Fibroblast of skin of left quadriceps (primary cell): ENCODE results near the gene MRPL48.
A peak's percentile ranks its signal among the peaks of the same experiment; 100 is the strongest.
"Not testable (repeated sequence)": the region's sequence is repeated elsewhere in the genome, so short reads cannot be mapped to it uniquely, and the experiment has no call there.

Experiments
- DNase-seq, 2 experiments: peaks; one replicate each; pipeline ENCODE4 v3.0.0-alpha.2; 2013; ENCODE audit warnings: low read depth in 2 of 2

Gene MRPL48

GRCh38 chr11:73787643-73788558 lies at the start of gene MRPL48:
MRPL48 (plus strand) TSS chr11:73787874; CDS start chr11:73787972, 98 bp downstream.
- peak; percentile 82 to 83 for DNase-seq

DNA sequence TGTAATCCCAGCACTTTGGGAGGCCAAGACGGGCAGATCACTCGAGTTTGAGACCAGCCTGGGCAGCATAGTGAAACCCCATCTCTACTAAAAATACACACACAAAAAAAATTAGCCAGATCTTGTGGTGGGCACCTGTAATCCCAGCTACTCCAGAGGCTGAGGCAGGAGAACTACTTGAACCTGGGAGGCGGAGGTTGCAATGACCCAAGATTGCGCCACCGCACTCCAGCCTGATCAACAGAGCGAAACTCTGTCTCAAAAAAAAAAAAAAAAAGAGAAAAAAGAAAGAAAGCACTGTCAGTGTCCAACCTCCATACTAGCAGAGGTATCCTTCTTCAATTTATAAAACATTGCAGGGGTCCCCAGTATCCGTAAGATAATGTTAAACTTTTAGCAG lies 44.6 kb upstream of the MRPL48 start:
- DNase-seq: no peak

DNA sequence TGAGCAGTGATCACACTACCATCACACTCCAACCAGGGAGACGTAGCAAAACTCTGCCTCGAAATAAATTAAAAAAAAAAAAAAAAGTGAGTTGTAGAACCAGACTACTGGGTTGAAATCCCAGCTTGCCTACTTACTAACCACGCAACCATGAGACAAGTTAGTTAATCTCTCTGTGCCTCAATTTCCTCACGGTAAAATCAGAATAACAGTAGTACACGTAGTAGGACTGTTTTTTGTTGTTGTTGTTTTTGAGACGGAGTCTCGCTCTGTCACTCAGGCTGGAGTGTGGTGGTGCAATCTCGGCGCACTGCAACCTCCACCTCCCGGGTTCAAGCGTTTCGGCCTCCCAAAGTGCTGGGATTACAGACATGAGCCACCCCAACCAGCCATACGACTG lies 41.0 kb upstream of the MRPL48 start:
- no peak for DNase-seq

DNA sequence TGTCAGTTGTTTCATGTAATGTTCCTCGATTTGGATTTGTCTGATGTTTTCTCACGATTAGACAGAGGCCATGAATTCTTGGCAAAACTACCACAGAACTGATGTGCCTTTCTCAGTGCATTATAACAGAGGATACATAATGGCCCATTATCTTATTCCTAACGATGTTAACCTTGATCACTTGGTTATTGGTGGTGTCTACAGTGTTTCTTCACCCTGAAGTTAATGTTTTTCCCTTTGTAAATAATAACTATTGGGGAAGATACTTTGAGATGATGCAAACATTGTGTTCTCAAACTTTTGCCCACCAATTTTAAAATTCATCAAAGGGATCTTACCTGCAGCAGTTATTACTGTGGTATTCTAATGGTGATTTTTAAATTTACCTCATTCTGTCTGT lies 39.9 kb upstream of the MRPL48 start:
- DNase-seq: no peak

- no peak for DNase-seq
These were observed 39.4 kb upstream of the MRPL48 start for GRCh38 chr11:73748300-73748699.

- DNase-seq: no peak
These were observed 38.6 kb upstream of the MRPL48 start for GRCh38 chr11:73749118-73749517.

DNA sequence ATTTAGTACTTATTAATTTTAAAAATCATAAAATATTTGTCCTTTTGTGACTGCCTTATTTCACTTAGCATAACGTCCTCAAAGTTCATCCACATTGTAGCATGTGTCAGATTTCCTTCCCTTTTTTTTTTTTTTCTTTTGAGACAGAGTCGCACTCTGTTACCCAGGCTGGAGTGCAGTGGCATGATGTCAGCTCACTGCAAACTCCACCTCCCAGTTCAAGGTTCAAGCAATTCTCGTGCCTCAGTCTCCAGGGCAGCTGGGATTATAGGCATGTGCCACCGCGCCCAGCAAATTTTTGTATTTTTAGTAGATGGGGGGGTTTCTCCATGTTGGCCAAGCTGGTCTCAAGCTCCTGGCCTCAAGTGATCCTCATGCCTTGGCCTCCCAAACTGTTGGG lies 37.4 kb upstream of the MRPL48 start:
- DNase-seq: no peak

DNA sequence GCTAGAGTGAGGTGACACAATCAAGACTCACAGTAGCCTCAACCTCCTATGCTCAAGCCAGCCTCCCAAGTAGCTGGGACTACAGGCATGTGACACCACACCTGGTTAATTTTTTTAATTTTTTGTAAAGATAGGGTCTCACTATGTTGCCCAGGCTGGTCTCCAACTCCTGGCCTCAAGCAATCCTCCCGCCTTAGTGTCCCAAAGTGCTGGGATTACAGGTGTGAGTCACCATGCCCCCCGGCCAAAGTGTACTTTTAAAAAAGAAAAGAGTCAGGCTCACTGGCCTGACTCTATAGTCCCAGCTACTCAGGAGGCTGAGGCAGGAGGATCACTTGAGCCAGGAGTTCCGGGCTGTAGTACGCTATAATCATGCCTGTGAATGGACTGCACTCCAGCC lies 36.8 kb upstream of the MRPL48 start:
- not testable (repeated sequence) for DNase-seq

GRCh38 chr11:73752216-73752867 lies 35.3 kb upstream of the MRPL48 start:
- DNase-seq: no peak

GRCh38 chr11:73752903-73753302 lies 34.8 kb upstream of the MRPL48 start:
- no peak for DNase-seq

DNA sequence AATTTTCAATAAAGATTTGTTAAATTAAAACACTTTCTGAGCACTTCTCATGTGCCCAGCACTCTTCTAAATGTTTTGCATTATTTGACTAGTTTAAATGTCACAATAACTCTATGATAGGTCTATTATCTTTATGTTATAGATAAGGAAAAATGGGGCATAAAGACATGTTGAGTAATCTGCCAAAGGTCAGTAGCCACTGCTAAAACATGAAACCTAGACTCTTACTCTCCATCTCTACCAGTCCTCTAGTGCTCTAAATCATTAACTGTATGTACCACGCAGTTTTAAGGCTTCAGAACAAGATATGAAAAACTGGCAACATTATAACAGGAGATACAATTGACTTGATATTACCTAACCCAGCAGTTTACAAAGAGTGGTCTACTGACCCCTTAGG lies 33.7 kb upstream of the MRPL48 start:
- DNase-seq: no peak

DNA sequence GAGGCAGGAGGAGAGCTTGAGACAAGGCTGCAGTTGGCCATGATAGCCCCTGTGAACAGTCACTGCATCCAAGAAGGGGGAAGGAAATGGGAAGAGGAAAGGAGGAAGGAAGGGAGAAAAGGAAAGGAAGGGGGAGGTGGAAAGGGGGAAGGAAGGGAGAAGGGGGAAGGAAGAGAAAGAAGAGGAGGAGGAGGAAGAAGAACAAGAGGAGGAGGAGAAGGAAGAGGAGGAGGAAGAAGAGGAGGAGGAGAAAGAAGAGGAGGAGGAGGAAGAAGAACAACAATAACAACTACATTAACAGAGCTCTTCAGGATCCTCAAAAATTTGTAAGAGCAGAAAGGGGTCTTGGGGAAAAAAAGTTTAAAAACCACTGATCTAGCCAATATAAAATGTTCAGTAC lies 32.0 kb upstream of the MRPL48 start:
- no peak for DNase-seq

GRCh38 chr11:73757598-73757997 lies 30.1 kb upstream of the MRPL48 start:
- no peak for DNase-seq

DNA sequence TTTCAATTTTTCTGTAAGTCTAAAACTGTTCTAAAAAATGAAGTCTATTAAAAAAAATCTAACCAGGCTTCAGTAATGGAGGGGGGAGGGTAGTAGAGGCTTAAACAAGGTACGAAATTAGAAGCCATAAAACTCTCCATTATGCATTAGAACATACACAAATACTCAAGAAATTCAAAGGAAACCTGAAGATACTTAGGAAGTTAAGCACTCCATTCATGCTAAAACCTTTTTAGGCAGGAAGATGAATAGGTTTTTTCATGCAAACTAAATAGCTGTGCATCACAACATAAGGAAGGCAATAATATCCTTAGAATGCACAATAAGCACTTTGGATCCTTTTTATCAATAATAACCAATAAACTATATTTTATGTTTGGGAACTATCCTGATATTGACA lies 29.2 kb upstream of the MRPL48 start:
- no peak for DNase-seq

- DNase-seq: no peak
These were observed 28.0 kb upstream of the MRPL48 start for GRCh38 chr11:73759610-73760134.

GRCh38 chr11:73760135-73760678 lies 27.5 kb upstream of the MRPL48 start:
- DNase-seq: no peak

DNA sequence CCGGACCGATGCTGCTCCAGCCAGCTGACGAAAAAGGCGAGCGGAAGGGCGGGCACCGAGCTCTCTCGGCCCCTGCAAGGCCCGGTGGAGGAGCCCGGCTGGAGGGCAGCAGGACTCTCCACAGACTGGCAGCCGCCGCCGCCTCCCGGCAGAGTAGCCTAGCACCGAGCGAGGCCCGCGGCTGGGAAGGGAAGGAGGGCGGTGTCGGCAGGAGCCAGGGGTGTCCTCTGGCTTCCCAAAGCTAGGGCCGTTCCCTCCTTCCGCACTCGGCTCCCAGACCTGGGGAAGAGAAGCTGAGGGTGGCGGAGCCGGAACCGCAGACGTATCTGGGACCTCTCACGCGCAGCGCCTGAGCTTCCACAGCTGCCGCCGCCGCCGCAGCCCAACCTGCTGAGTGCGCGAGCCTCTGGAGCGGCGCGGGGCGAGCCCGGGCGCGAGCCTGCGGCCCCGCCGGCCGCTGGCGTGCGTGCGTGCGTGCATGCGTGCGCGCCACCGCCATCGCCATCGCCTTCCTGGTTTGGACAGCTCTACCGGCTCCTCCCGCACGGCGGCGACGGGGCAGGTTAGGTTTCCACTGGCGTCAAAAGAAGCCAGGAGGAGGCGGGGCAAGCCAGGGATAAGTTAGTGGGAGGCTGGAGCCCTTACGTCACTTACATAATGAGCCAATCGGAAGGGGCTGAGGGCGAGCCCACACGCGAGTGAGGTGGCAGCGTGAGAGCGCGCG lies 26.8 kb upstream of the MRPL48 start, which contains the start of gene RAB6A:
Gene RAB6A (minus strand): TSS at position 396 of the 724 bp plus-strand sequence. CDS start 439 bp downstream, outside the sequence.
- DNase-seq: peak; percentile 100

- no peak for DNase-seq
These were observed 26.2 kb upstream of the MRPL48 start for GRCh38 chr11:73761403-73761945.

DNA sequence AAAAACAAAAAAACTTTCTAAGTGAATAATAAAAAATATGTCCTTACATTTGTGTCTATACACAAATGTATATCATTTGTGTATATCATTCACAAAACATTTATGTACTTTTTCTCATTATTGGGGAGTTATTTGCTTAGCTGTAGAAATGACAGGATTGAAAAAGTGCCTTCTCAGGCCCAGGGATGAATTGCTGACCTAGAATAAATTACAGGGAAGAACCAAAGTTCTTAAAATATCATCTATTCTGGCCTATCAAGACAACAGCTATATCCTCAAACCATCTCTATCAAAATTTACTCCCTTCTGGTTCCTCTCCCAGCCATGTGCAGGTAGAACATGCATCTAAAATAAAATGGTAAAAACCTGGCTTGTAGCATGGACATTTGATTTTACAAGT lies 24.9 kb upstream of the MRPL48 start:
- no peak for DNase-seq

DNA sequence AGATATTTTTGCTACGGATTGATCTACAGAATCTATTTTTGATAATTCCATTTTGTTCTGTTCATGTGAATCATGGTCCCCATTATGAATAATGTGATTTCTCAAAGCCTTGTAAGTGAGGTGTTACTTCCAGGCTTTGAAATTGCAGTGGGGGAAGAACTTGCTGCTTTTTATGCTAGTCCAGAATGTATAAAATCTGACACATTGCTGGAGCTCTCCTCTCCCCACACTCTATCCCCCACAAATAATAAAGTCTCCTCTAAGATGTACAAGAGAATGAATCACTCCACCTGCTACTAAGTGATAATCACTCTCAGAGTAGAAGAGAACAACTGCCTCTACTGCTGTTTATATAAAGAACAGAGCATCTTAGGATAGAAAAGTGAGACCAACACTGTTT lies 20.9 kb upstream of the MRPL48 start:
- no peak for DNase-seq

- not testable (repeated sequence) for DNase-seq
These were observed 16.9 kb upstream of the MRPL48 start for GRCh38 chr11:73770811-73771210.
